ENCODE data around the gene LONP2. TPM values are rescaled to one million over a fixed set of nuclear protein-coding genes. Genes with fewer than 3 reads are reported as not detected.
A peak's percentile ranks its signal among the peaks of the same experiment; 100 is the strongest.

LONP2 gene
- total RNA-seq, 1 donor: 56.8 TPM

DNA sequence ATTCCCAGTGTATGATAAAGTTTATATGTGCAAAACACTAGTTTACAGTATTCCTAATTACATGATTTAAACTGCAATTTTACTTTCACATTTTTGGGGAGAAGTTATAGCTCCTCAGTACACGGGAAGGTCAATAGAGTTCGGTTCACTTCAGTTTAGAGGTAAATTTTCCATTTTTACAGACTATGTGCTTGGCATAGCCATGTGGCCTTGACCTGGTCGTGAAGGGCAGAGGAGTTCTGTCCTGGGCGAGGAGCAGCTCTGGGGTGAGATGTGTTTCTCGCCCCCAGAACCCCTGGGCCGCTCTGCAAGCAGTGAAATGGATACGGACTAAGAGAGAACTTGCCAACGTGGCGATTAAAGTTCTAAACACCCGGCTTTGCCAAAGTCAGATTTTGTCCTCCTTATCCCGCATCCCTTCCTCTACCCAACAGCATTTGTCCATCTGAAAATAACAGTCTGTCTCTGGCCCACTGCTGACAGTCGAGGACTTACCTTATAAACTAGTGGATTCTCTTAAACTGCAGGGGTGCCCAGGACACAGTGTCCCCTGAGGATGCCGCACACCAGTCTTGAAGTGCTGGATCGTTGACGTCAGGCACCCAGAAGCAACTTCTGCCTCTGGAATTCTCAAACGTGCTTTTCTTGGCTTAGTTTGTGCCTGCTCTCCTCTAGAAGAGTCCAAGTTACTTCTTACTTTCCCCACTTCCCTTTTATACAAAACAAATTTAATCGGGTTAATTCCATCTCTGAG lies 142.6 kb downstream of the LONP2 start:
- Histone ChIP-seq H3K4me1 (ENCODE audit: insufficient read depth, low read length) (peaks cover 24% of the 10 kb centered on the region), H3K79me2 (ENCODE audit: insufficient read depth, low read length) (peaks cover 27% of the 10 kb centered on the region), H2AFZ (ENCODE audit: low read length) (peak overlapping the region; percentile 72), H3K27ac (ENCODE audit: low read depth, low read length) (peak overlapping the region; percentile 46), H3K4me3 (ENCODE audit: insufficient read depth, low read length) (peak overlapping the region; percentile 48), H3K9me3 (ENCODE audit: low read depth, low read length) (no peaks in the 10 kb centered on the region), H3K4me2 (ENCODE audit: insufficient read depth, low read length) (peak overlapping the region; percentile 72), H3K27me3 (ENCODE audit: insufficient read depth, low read length) (no peaks in the 10 kb centered on the region), H3K36me3 (ENCODE audit: insufficient read depth, low read length) (no peaks in the 10 kb centered on the region), H4K20me1 (ENCODE audit: insufficient read depth, low read length) (peaks cover 21% of the 10 kb centered on the region)
- peak; percentile 91 for DNase-seq (ENCODE audit: insufficient read length, low spot score, missing footprints)
- TF ChIP-seq, protein P1, sequence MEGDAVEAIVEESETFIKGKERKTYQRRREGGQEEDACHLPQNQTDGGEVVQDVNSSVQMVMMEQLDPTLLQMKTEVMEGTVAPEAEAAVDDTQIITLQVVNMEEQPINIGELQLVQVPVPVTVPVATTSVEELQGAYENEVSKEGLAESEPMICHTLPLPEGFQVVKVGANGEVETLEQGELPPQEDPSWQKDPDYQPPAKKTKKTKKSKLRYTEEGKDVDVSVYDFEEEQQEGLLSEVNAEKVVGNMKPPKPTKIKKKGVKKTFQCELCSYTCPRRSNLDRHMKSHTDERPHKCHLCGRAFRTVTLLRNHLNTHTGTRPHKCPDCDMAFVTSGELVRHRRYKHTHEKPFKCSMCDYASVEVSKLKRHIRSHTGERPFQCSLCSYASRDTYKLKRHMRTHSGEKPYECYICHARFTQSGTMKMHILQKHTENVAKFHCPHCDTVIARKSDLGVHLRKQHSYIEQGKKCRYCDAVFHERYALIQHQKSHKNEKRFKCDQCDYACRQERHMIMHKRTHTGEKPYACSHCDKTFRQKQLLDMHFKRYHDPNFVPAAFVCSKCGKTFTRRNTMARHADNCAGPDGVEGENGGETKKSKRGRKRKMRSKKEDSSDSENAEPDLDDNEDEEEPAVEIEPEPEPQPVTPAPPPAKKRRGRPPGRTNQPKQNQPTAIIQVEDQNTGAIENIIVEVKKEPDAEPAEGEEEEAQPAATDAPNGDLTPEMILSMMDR (IDR thresholded peaks at IDR 0.05; ENCODE audit: extremely low read depth, low read depth, low read length): no peak

DNA sequence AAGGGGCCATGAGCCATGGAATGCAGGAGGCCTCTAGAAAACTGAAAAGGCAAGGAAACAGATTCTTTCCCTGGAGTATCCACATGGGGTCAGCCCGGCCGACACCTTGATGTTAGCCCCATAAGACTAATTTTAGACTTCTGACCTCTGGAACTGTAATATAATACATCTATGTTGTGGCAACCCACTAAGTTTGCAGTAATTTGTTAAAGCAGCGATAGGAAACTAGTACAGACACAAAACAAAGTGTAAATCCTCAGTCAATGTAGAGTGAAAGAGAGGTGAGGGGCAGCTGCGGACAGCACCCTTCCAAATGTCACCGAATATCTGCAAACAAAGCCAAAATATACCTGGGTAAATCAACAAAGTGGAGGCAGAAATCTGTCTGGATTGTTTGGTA lies 148.3 kb downstream of the LONP2 start:
- no peak overlapping the region for H3K4me3 ChIP-seq (ENCODE audit: insufficient read depth, low read length)
- H3K27me3 ChIP-seq (ENCODE audit: insufficient read depth, low read length): no peaks in the 10 kb centered on the region
- H3K79me2 ChIP-seq (ENCODE audit: insufficient read depth, low read length): no peaks in the 10 kb centered on the region
- H3K9me3 ChIP-seq (ENCODE audit: low read depth, low read length): no peaks in the 10 kb centered on the region
- H3K36me3 ChIP-seq (ENCODE audit: insufficient read depth, low read length): no peaks in the 10 kb centered on the region
- no peak overlapping the region for H3K27ac ChIP-seq (ENCODE audit: low read depth, low read length)
- no peak overlapping the region for H2AFZ ChIP-seq (ENCODE audit: low read length)
- TF ChIP-seq, protein P1 (IDR thresholded peaks at IDR 0.05; ENCODE audit: extremely low read depth, low read depth, low read length): no peak
- DNase-seq (ENCODE audit: insufficient read length, low spot score, missing footprints): no peak
- H4K20me1 ChIP-seq (ENCODE audit: insufficient read depth, low read length): no peaks in the 10 kb centered on the region
- H3K4me1 ChIP-seq (ENCODE audit: insufficient read depth, low read length): peaks cover 11% of the 10 kb centered on the region
- no peak overlapping the region for H3K4me2 ChIP-seq (ENCODE audit: insufficient read depth, low read length)

DNA sequence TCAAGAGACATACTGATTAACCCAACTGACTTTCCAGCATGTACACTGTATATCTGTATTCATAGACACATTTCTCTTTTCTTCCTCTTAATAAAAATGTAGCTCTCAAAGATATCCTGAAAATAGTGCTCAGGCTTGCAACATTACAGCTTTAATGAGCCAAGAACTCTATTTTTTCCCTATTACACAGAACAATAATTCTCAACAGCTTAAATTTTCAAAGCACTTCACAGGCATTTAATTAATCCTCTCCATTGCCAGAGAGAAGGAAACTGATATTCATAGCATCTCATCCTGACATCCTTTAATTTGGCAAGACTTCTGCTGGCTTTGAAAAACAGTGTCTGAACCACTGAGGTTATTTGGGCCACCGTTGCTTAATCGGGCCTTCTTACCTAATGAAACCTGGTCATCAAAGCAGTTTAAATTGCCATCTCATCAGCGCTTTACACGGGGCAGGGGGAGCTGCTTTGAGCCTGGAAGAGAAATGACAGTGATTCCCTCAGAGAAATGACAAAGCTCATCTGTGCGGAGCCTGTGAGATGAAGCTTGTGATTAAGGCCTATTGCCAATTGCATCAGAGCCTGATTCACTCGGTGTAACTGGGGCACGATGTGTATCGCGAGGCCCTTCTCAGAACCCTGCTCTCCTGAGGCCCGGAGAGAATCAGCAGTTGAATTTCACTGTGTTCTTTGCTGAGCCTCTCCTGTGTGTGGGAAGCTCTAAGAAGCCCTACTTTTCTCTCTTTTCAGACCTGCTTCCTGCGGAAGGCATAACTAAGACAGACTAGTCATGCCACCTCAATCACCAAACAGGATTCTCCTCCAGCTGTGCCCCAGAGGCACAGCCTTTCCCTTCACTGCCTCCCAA lies 149.6 kb downstream of the LONP2 start:
- Histone ChIP-seq H3K4me3 (ENCODE audit: insufficient read depth, low read length) (no peak overlapping the region), H3K4me2 (ENCODE audit: insufficient read depth, low read length) (peak overlapping the region; percentile 3)

More for the DNA sequence above, 149.6 kb downstream of the LONP2 start:
- peak overlapping the region; percentile 64 for H3K27ac ChIP-seq (ENCODE audit: low read depth, low read length)
- DNase-seq (ENCODE audit: insufficient read length, low spot score, missing footprints): peak; percentile 91
- peaks cover 11% of the 10 kb centered on the region for H3K4me1 ChIP-seq (ENCODE audit: insufficient read depth, low read length)
- TF ChIP-seq, protein P1 (IDR thresholded peaks at IDR 0.05; ENCODE audit: extremely low read depth, low read depth, low read length): no peak
- H2AFZ ChIP-seq (ENCODE audit: low read length): peak overlapping the region; percentile 78
- H3K9me3 ChIP-seq (ENCODE audit: low read depth, low read length): no peaks in the 10 kb centered on the region
- no peaks in the 10 kb centered on the region for H3K79me2 ChIP-seq (ENCODE audit: insufficient read depth, low read length)
- no peaks in the 10 kb centered on the region for H4K20me1 ChIP-seq (ENCODE audit: insufficient read depth, low read length)
- no peaks in the 10 kb centered on the region for H3K27me3 ChIP-seq (ENCODE audit: insufficient read depth, low read length)
- H3K36me3 ChIP-seq (ENCODE audit: insufficient read depth, low read length): no peaks in the 10 kb centered on the region

All from osteoblast (primary cell).